Measurements from ENCODE around the gene TLR4.

Gene TLR4

GRCh38 chr9:117715411-117715989 lies 11.3 kb downstream of the TLR4 start:
- no peak for DNase-seq

DNA sequence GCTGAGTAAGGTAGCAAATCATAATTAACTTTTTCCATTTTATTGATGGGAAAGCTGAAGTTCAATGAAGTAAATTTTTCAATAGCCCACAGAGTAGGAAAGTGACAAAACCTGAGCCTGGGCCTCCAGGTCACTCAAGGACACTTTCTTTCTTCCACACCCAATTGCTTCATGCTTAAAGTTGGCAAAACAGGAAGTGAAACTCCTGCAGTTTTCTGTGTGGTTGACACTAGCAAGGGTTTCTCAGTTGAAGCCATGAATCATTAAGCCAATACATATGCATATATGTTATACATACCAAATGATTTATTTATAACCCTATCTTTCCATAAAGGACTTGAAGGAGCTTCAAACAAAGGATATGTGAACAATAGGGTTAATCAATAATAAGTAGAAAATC lies 13.9 kb downstream of the TLR4 start:
- DNase-seq = no peak

DNA sequence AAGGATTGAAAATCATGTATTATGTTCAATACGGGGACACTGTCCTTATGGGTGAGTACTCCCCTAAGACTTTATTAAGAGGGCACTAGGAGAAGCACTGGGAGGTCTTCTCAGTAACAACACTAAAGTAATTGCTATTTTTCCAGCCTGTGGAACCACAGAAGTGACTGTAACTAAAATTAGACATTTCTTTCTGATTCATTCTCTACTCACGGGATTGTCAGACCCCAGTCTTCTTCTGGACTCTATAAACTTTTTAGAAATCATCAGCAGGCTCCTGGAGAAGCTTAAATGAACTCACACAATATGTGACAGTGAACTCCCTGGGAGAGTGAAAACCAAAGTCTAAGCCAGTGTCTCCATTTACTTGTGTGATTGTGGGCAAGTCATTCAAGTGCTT lies 14.5 kb downstream of the TLR4 start:
- no peak for DNase-seq

DNA sequence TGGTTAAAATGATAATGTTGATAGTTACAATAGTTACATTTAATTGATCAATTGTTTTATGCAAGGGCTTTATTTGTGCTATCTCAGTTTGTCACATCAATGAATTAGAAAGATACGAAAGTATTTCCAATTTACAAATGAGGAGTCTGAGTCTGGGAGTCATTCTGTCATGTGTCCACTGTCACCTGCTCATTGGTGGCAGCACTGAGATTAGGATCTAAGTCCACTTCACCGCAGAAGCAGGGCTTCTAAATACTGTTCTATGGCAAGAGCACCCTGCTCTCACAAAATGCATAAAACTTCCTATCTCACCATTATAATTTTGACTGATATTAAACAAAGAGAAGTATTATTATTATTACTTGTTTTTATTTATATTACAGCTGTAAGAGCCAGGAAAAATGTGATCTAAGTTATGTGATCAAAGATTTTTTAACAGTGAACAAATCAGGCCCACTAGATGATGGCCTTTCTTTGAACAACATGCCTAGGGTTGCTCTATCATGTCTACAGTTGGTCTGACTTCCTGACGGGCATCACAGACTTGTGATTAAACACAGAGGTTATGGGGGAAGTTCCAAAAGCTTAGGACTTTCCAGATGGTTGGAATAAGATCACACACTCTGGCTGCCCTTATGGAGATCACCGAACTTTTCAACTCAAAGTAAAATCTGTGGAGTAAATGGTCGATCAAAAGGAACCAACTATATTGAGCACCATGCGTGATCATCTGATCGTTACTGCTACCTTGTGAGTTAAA lies 15.1 kb downstream of the TLR4 start:
- DNase-seq = no peak

DNA sequence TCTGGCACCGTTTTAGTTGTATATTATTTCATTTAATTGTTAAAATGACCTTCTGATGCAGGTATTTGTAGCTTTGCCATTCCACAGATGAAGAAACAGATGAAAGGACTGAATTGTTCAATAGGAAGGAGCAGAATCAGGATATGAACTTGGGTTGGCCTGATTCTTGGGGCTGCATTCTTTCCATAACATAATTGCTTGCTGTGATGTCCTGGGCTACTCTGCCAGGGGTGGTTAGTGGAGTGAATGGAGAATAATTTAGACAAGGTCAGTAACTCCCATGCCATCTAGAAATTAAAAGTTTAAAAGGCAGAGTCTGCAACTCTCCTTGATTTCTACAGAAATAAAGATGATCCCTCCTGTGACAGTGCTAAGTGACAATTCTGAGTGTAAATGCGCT lies 15.9 kb downstream of the TLR4 start:
- no peak for DNase-seq

DNA sequence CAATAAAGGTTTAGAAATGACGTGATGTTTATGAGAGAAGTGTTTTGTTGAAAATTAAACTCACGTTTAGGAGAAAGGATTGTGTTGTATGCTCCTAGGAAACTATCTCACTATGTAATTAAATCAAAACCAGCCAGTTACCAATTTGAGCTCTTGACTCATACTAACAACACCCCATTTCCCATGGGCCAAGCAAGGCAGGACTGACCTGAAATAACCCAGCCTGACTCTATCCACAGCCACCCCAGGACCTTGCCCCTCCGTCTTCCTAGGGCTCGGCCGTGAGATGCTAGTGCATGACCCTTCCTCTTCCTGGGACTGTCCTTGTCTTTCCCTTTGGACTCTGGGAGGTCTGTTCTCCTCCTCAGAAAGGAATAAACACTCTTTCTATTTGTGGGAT lies 16.4 kb downstream of the TLR4 start:
- no peak for DNase-seq

DNA sequence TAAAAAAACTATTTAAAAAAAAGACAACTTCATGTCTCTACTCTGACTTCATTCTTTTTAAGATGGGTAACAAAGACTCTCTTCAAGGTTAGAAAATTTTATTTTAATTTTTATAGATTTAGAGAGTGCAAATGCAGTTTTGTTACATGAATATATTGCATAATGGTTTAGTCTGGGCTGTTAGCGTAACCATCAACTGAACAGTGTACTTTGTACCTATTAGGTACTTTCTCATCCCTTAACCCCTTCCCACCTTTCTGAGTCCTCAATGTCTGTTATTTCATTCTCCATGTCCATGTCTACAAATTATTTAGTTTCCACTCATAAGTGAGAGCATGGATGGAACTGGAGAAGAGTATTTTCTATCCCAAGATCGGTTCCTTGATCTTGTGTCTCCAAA lies 16.8 kb downstream of the TLR4 start:
- DNase-seq = no peak

GRCh38 chr9:117722108-117722761 lies 18.0 kb downstream of the TLR4 start:
- no peak for DNase-seq

- DNase-seq = no peak
Observed at GRCh38 chr9:117723986-117724625, 19.9 kb downstream of the TLR4 start.

DNA sequence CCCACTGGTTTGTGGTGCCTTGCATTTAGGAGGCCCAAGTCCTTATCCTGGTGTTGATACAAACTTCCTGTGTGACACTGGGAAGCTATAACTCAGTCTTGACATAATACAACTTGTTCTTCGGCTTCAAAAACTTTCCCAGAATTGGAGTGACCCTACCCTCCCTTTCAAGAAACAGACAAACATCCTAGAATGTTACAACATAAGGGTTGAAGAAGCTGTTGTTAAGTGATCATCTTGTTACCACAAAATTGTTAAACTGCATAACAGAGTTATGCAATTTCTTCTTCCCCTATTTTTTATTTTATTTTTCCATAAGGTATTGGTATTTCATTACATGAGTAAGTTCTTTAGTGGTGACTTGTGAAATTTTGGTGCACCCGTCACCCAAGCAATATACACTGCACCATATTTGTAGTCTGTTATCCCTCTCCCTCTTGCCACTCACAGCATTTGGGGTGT lies 21.3 kb downstream of the TLR4 start:
- DNase-seq = no peak

- DNase-seq = no peak
Observed at GRCh38 chr9:117729375-117729774, 25.2 kb downstream of the TLR4 start.

GRCh38 chr9:117732494-117732893 lies 28.3 kb downstream of the TLR4 start:
- DNase-seq = no peak

- DNase-seq = no peak
Observed at GRCh38 chr9:117733465-117733864, 29.3 kb downstream of the TLR4 start.

- DNase-seq = no peak
Observed at GRCh38 chr9:117734082-117734481, 29.9 kb downstream of the TLR4 start.

DNA sequence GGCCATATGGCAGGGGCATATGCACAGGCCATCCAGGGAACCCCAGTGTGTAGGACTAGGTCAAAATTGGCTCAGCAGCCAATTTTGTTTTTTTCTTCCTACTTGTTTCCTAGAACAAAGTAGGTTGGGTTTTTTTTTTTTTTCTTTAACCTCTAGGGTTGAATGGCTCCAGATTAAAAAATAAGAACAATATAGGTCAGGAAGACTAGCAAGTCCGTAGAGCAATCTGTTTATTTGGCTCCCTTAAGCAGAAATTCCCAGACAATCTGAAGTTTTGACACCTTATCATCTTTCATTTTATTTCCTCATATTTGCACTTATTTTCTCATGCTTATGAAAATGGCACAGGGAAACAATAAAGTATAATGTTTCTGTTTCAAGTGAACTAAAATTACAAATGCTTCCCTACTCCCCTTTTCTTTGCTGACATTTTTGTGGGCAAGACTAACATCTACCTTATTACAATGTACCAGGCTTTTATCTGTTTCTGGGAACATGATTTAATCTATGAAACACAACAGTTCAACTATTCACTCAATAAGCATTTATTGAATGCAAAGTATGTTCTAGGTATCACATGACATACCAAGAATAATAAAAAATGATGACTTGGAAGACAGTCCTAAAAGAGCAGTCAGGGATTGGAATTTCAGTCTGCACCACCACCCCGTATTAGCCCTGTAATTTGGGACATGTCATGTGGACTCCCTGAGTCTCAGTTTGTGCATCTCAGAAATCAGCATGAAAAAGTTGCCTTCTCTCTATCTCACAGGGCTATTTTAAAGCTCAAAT lies 30.5 kb downstream of the TLR4 start:
- DNase-seq = no peak

DNA sequence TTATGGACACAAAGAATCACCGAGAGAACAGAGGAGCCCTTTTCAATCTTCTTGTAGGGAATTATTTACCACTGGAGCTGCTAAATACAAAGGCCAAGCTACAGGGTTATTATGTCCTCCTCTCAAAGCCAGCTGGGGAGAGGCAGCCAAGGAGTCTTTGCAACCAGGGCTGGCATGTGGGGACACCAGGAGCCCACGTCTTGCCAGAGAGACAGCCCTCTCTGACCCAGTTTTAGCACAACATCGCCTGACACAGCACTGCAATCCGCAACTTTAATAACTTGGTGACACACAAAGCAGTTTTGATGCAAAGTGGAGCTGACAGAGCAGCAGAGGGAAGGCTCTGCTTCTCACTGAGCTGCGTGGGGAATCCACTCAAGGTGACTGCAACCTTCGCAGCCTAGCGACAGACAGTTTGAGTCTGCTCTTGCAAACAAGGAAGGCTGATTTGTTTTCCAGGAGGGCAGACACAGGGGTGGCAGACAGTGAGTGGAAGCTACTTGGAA lies 33.6 kb downstream of the TLR4 start:
- no peak for DNase-seq

GRCh38 chr9:117739206-117739605 lies 35.0 kb downstream of the TLR4 start:
- no peak for DNase-seq

GRCh38 chr9:117739624-117740347 lies 35.6 kb downstream of the TLR4 start:
- no peak for DNase-seq

DNA sequence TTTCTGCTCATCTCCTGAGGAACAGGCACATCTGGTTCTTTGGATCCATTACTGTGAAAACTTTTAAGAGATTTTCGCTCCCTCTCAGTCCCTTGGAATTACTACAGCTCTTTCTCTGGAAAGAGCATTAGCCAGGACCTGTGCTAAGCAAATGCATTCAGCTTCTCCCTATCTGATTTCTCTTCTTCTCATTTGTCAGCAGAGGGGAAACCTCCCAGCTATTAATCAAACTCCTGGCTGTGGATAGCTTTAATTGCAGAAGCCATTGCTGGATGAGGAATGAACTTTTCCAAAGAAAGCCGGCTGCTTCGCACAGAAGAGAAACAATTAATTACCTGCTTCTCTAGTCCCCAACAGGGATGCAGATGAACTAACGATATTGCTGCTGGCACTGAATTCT lies 37.9 kb downstream of the TLR4 start:
- no peak for DNase-seq

GRCh38 chr9:117744369-117744768 lies 40.2 kb downstream of the TLR4 start:
- no peak for DNase-seq

GRCh38 chr9:117744856-117745389 lies 40.7 kb downstream of the TLR4 start:
- DNase-seq = no peak

- DNase-seq = no peak
Observed at GRCh38 chr9:117745598-117745997, 41.4 kb downstream of the TLR4 start.

All from stimulated activated CD4-positive, alpha-beta T cell treated with anti-CD3 and anti-CD28 coated beads, Interleukin-4, amount 100 ng/mL, for 24 hours (primary cell).